K562 (cell line): ENCODE data around the gene ESPN. TPM values are rescaled to one million over a fixed set of nuclear protein-coding genes. Genes with fewer than 3 reads are reported as not detected.

ENCODE experiments used
- ATAC-seq: fragments of 200-7000 bp; cut with Tn5 transposase; 3 replicates; pipeline ENCODE4 v1.9.1; 2020; ENCODE audit warnings: moderate library complexity
- BruUV-seq: library from RNA; stranded (reverse); fragments of 400-500 nt; replicated peaks from 2 replicates; lab custom pipeline; 2021; lab: Mats Ljungman, UMichigan
- CTCF ChIA-PET: fragments of 300-600 bp; formaldehyde crosslinking; extraction: SDS; loops from one replicate; lab custom pipeline; 2021; ENCODE audit warnings: low intra/inter-chr PET ratio; lab: Yijun Ruan, JAX
- POLR2A ChIA-PET: fragments of 300-600, 350-650 bp; sonication (Branson Sonifier 250); formaldehyde crosslinking; extraction: SDS; loops from one replicate; lab custom pipeline; 2021; ENCODE audit warnings: antibody characterized with exemption, inconsistent platforms; lab: Yijun Ruan, JAX
- DNase-seq, 4 experiments: peaks; one replicate each; pipeline versions ENCODE4 v3.0.0 to v3.0.0-alpha.2; 2011 to 2018; ENCODE audit warnings: low spot score in 3 of 4, mixed read lengths in 3 of 4; ENCODE audit errors: extremely low read depth in 1 of 4
- FAIRE-seq: peaks from 2 replicates; lab custom pipeline; 2011; peaks lifted over from hg19 to GRCh38; lab: Jason Lieb, UNC
- H2AFZ ChIP-seq: 2 replicates; pipeline ENCODE4 v1.6.0; 2011; ENCODE audit warnings: low read depth, low read length, control low read depth, inconsistent platforms
- H3K27ac ChIP-seq: fragments of 200-600 bp; 3 replicates; pipeline ENCODE4 v1.8.0; 2011; ENCODE audit warnings: low read depth, mild to moderate bottlenecking, control low read depth, inconsistent platforms, low read length, moderate library complexity, mixed read lengths; ENCODE audit errors: extremely low read depth
- H3K27me3 ChIP-seq, 2 experiments: fragments of 300-600 bp in 1 of 2; 2 replicates in 1 of 2; 3 replicates in 1 of 2; pipeline versions ENCODE4 v1.6.0 to v1.8.0; 2011; ENCODE audit warnings: inconsistent platforms in 2 of 2, low read length in 2 of 2, mild to moderate bottlenecking in 1 of 2, mixed read lengths in 1 of 2, moderate library complexity in 1 of 2; ENCODE audit not compliant: control insufficient read depth in 2 of 2, insufficient read depth in 2 of 2
- H3K36me3 ChIP-seq: fragments of 300-600 bp; 3 replicates; pipeline ENCODE4 v1.8.0; 2011; ENCODE audit warnings: mild to moderate bottlenecking, low read length, inconsistent platforms; ENCODE audit not compliant: control insufficient read depth, insufficient read depth
- H3K4me1 ChIP-seq, 2 experiments: fragments of 200-600 bp in 1 of 2; replicated peaks in 1 of 2; 2 replicates in 1 of 2; 3 replicates in 1 of 2; pipeline versions ENCODE4 v1.5.1 to v1.8.0; 2011; ENCODE audit warnings: inconsistent platforms in 2 of 2, low read length in 2 of 2, mild to moderate bottlenecking in 1 of 2, mixed read lengths in 1 of 2, moderate library complexity in 1 of 2; ENCODE audit not compliant: control insufficient read depth in 2 of 2, insufficient read depth in 2 of 2
- H3K4me2 ChIP-seq: 2 replicates; pipeline ENCODE4 v1.6.1; 2011; ENCODE audit warnings: low read length, control low read depth, inconsistent platforms, mixed read lengths; ENCODE audit not compliant: insufficient read depth
- H3K4me3 ChIP-seq: fragments of 200-600 bp; sonication (generic), shearing (Covaris generic); 2 replicates; pipeline ENCODE4 v1.5.1; 2016; ENCODE audit warnings: control low read depth, inconsistent platforms
- H3K79me2 ChIP-seq: fragments of 200-600 bp; 3 replicates; pipeline ENCODE4 v1.8.0; 2011; ENCODE audit warnings: low read length, inconsistent platforms; ENCODE audit not compliant: control insufficient read depth, insufficient read depth
- H3K9ac ChIP-seq, 2 experiments: 2 replicates each; pipeline versions ENCODE4 v1.6.0 to v1.6.1; 2011; ENCODE audit warnings: low read depth in 2 of 2, low read length in 2 of 2, control low read depth in 1 of 2, inconsistent platforms in 1 of 2, mild to moderate bottlenecking in 1 of 2, mixed read lengths in 1 of 2; ENCODE audit not compliant: insufficient read depth in 1 of 2
- H3K9me1 ChIP-seq: one replicate; pipeline ENCODE4 v1.6.0; 2011; ENCODE audit warnings: inconsistent platforms, mild to moderate bottlenecking, low read length, moderate library complexity; ENCODE audit not compliant: control insufficient read depth, insufficient read depth
- H3K9me3 ChIP-seq: replicated peaks from 2 replicates; pipeline ENCODE4 v1.5.1; 2011; ENCODE audit warnings: low read depth, low read length, inconsistent platforms; ENCODE audit not compliant: control insufficient read depth, insufficient read depth
- H4K20me1 ChIP-seq: replicated peaks from 2 replicates; pipeline ENCODE4 v1.6.1; 2011; ENCODE audit warnings: low read length, inconsistent platforms, mixed read lengths; ENCODE audit not compliant: control insufficient read depth, insufficient read depth
- DLX4 ChIP-seq: fragments of 250-450 bp; sonication (Bioruptor Pico); IDR thresholded peaks from 2 replicates; pipeline ENCODE4 v1.6.1; 2021; ENCODE audit warnings: mild to moderate bottlenecking
- FIP1L1 ChIP-seq: fragments of 200-400 bp; formaldehyde crosslinking; IDR thresholded peaks from 2 replicates; pipeline ENCODE4 v1.6.1; 2018; ENCODE audit warnings: mild to moderate bottlenecking, low read depth, low read length; ENCODE audit not compliant: poor library complexity, severe bottlenecking
- NR2C2 ChIP-seq, 2 experiments: fragments of 200-800 bp in 1 of 2; sonication (Bioruptor generic) in 1 of 2; sonication (generic) in 1 of 2; formaldehyde crosslinking in 1 of 2; IDR thresholded peaks; 2 replicates each; pipeline versions ENCODE4 v1.6.1 to v1.8.0; 2016 to 2022; ENCODE audit warnings: mild to moderate bottlenecking in 1 of 2, missing compliant biosample characterization in 1 of 2, missing genetic modification characterization in 1 of 2, missing genetic modification reagents in 1 of 2
- PHF21A ChIP-seq: fragments of 450-650 bp; IDR thresholded peaks from 2 replicates; pipeline ENCODE4 v1.6.1; 2017; ENCODE audit warnings: low read depth, borderline replicate concordance
- RAD51 ChIP-seq: fragments of 450-650 bp; IDR thresholded peaks from 2 replicates; pipeline ENCODE4 v1.7.1; 2016; ENCODE audit warnings: low read depth, mild to moderate bottlenecking, borderline replicate concordance
- SREBF2 ChIP-seq: sonication (generic); formaldehyde crosslinking; IDR thresholded peaks from 2 replicates; pipeline ENCODE4 v1.4.0; 2020; ENCODE audit warnings: mild to moderate bottlenecking, missing genetic modification reagents
- ZNF12 ChIP-seq: sonication (generic); formaldehyde crosslinking; IDR thresholded peaks from 2 replicates; pipeline ENCODE4 v1.4.0; 2020; ENCODE audit warnings: mild to moderate bottlenecking, missing genetic modification reagents
- ZNF507 ChIP-seq: conservative IDR thresholded peaks from 2 replicates; pipeline ENCODE4 v1.6.1; 2017; ENCODE audit warnings: missing genetic modification characterization, missing compliant biosample characterization
- WGBS: fragments of 100-300 bp; shearing (Covaris generic); methylation state at CpG from one replicate; pipeline ENCODE4 v1.1.6; 2016; ENCODE audit warnings: low coverage, mixed read lengths; ENCODE audit not compliant: insufficient coverage; ENCODE audit errors: missing lambda C conversion rate; 5-methylcytosine and 5-hydroxymethylcytosine counted together
- in situ Hi-C: fragments of 300-500 bp; cut with MboI; formaldehyde crosslinking; loops from 4 replicates; pipeline ENCODE4 v1.15.0; 2018; ENCODE audit warnings: inconsistent platforms, mixed read lengths
- intact Hi-C: fragments of 100-400 bp; cut with micrococcal nuclease; formaldehyde crosslinking; loops from 2 replicates; pipeline ENCODE4 v1.14.2; 2022
- polyA plus RNA-seq, 8 experiments: library from polyadenylated mRNA; depleted of rRNA in 4 of 8; stranded (reverse) in 5 of 8; unstranded in 3 of 8; fragments of >200 nt; fragmentation: Nextera tagmentation in 2 of 8; fragmentation: Illumina TruSeq in 1 of 8; extraction: Ambion mirVana in 2 of 8; extraction: Trizol in 1 of 8; gene quantifications; 2 replicates each; pipeline versions ENCODE4 v1.2.1 to v1.2.3, GENCODE V29; 2011 to 2014; ENCODE audit warnings: inconsistent platforms in 1 of 8, missing spikeins in 1 of 8
- total RNA-seq, 7 experiments: library from RNA; depleted of rRNA in 6 of 7; stranded (reverse); fragments of >200 nt in 6 of 7; fragmentation: Illumina TruSeq in 2 of 7; extraction: Trizol in 2 of 7; gene quantifications; 2 replicates each; pipeline versions ENCODE4 v1.2.1 to v1.2.3, GENCODE V29; 2011 to 2021; ENCODE audit warnings: low replicate concordance in 1 of 7
- TF ChIP-seq, protein P1 (sequence below): fragments of 250-450 bp; sonication (Bioruptor Pico); IDR thresholded peaks from 2 replicates; pipeline ENCODE4 v1.8.0; 2022; ENCODE audit warnings: inconsistent platforms, mild to moderate bottlenecking, moderate library complexity, borderline replicate concordance
- TF ChIP-seq, protein P2 (sequence below): sonication (generic); formaldehyde crosslinking; IDR thresholded peaks from 2 replicates; pipeline ENCODE4 v1.8.0; 2023; ENCODE audit warnings: mild to moderate bottlenecking, missing genetic modification reagents
- TF ChIP-seq, protein P3 (sequence below): sonication (generic); formaldehyde crosslinking; IDR thresholded peaks from 2 replicates; pipeline ENCODE4 v1.8.0; 2023; ENCODE audit warnings: mild to moderate bottlenecking, missing genetic modification reagents
- TF ChIP-seq, protein P4 (sequence below), 2 experiments: fragments of 450-650 bp; conservative IDR thresholded peaks; 2 replicates each; pipeline ENCODE4 v1.6.1; 2017; ENCODE audit warnings: mild to moderate bottlenecking in 2 of 2, moderate library complexity in 2 of 2

ESPN gene
- total and polyA plus RNA-seq, 9 of the 15 experiments (the other 6 are each of a cell fraction or from before 2014, with no cell fraction given): 0.07 to 1.2 (median 0.45) TPM; not detected in 3

DNA sequence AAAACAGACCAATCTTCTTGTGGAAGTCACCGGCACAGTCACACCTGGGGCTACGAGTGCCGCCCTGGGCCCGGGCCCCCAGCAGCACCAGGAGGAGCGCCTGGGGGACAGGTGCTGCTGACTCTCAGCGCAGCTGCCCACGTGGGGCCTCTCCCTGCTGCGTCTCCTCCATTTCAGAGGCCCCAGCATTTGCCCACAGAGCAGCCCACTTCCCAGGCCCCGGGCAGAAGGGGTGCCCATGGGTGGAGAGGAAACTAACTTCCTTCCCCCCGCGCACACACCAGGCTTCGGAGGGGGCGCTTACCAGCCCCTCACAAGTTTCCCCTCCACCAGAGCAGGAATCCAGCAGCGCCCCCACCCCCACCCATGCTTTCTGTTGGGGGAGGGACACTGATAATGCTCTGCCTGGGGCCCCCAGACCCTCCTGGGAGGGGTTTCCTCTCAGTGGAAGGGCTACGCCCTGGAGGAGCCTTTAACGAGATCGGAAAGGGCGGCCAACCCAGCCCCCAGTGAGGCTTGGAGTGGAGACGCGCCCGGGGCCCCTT, 41.0 kb downstream of the ESPN start:
- Histone ChIP-seq H3K4me1 (peaks cover 0 to 59% of the 10 kb centered on the region in 2 experiments; a peak in 2 of 5 replicates), H4K20me1 (peaks cover 40% of the 10 kb centered on the region), H3K4me3 (no peak overlapping the region), H3K9me3 (no peaks in the 10 kb centered on the region), H3K36me3 (no peaks in the 10 kb centered on the region), H2AFZ (no peak overlapping the region), H3K27ac (no peak overlapping the region), H3K27me3 (peaks cover 84 to 94% of the 10 kb centered on the region in 2 experiments), H3K4me2 (no peak overlapping the region), H3K79me2 (no peaks in the 10 kb centered on the region), H3K9ac (peak overlapping the region in 1 of 2 experiments; percentile 15; a peak in 1 of 4 replicates), H3K9me1 (peaks cover 2% of the 10 kb centered on the region)
- POLR2A ChIA-PET: interaction anchor here (0.6 kb wide), 1 partner anchor 494 kb away, joined by 3 read pairs; no protein-coding TSS in a partner anchor
- DNase-seq: no peak
- 12% methylated on average over 21 of the region's 21 CpGs for WGBS
- in situ Hi-C loops: no loop called here
- no peak for FAIRE-seq
- CTCF ChIA-PET: interaction anchor here (0.6 kb wide), 1 partner anchor 118 kb away, joined by 3 read pairs; no protein-coding TSS in a partner anchor
- intact Hi-C loops: no loop called here
- ATAC-seq: no peak
- no TSS peak for BruUV-seq
- TF ChIP-seq ZNF12 (CRISPR knock-in tag) (no peak), DLX4 (CRISPR knock-in tag) (no peak), RAD51 (no peak), PHF21A (no peak), FIP1L1 (no peak), ZNF507 (no peak), SREBF2 (CRISPR knock-in tag) (no peak), NR2C2 (CRISPR knock-in tag; IDR thresholded peaks at IDR 0.05) (no peak), NR2C2 (tag; IDR thresholded peaks at IDR 0.05) (no peak)
- TF ChIP-seq, protein P1, sequence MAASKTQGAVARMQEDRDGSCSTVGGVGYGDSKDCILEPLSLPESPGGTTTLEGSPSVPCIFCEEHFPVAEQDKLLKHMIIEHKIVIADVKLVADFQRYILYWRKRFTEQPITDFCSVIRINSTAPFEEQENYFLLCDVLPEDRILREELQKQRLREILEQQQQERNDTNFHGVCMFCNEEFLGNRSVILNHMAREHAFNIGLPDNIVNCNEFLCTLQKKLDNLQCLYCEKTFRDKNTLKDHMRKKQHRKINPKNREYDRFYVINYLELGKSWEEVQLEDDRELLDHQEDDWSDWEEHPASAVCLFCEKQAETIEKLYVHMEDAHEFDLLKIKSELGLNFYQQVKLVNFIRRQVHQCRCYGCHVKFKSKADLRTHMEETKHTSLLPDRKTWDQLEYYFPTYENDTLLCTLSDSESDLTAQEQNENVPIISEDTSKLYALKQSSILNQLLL (CRISPR knock-in tag): no peak
- TF ChIP-seq, protein P2, sequence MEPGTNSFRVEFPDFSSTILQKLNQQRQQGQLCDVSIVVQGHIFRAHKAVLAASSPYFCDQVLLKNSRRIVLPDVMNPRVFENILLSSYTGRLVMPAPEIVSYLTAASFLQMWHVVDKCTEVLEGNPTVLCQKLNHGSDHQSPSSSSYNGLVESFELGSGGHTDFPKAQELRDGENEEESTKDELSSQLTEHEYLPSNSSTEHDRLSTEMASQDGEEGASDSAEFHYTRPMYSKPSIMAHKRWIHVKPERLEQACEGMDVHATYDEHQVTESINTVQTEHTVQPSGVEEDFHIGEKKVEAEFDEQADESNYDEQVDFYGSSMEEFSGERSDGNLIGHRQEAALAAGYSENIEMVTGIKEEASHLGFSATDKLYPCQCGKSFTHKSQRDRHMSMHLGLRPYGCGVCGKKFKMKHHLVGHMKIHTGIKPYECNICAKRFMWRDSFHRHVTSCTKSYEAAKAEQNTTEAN: no peak
- TF ChIP-seq, protein P3, sequence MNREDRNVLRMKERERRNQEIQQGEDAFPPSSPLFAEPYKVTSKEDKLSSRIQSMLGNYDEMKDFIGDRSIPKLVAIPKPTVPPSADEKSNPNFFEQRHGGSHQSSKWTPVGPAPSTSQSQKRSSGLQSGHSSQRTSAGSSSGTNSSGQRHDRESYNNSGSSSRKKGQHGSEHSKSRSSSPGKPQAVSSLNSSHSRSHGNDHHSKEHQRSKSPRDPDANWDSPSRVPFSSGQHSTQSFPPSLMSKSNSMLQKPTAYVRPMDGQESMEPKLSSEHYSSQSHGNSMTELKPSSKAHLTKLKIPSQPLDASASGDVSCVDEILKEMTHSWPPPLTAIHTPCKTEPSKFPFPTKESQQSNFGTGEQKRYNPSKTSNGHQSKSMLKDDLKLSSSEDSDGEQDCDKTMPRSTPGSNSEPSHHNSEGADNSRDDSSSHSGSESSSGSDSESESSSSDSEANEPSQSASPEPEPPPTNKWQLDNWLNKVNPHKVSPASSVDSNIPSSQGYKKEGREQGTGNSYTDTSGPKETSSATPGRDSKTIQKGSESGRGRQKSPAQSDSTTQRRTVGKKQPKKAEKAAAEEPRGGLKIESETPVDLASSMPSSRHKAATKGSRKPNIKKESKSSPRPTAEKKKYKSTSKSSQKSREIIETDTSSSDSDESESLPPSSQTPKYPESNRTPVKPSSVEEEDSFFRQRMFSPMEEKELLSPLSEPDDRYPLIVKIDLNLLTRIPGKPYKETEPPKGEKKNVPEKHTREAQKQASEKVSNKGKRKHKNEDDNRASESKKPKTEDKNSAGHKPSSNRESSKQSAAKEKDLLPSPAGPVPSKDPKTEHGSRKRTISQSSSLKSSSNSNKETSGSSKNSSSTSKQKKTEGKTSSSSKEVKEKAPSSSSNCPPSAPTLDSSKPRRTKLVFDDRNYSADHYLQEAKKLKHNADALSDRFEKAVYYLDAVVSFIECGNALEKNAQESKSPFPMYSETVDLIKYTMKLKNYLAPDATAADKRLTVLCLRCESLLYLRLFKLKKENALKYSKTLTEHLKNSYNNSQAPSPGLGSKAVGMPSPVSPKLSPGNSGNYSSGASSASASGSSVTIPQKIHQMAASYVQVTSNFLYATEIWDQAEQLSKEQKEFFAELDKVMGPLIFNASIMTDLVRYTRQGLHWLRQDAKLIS (CRISPR knock-in tag): no peak
- TF ChIP-seq, protein P4, sequence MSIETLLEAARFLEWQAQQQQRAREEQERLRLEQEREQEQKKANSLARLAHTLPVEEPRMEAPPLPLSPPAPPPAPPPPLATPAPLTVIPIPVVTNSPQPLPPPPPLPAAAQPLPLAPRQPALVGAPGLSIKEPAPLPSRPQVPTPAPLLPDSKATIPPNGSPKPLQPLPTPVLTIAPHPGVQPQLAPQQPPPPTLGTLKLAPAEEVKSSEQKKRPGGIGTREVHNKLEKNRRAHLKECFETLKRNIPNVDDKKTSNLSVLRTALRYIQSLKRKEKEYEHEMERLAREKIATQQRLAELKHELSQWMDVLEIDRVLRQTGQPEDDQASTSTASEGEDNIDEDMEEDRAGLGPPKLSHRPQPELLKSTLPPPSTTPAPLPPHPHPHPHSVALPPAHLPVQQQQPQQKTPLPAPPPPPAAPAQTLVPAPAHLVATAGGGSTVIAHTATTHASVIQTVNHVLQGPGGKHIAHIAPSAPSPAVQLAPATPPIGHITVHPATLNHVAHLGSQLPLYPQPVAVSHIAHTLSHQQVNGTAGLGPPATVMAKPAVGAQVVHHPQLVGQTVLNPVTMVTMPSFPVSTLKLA (conservative IDR thresholded peaks at IDR 0.05): no peak
